ENCODE measurements around the gene ATG7.

DNA sequence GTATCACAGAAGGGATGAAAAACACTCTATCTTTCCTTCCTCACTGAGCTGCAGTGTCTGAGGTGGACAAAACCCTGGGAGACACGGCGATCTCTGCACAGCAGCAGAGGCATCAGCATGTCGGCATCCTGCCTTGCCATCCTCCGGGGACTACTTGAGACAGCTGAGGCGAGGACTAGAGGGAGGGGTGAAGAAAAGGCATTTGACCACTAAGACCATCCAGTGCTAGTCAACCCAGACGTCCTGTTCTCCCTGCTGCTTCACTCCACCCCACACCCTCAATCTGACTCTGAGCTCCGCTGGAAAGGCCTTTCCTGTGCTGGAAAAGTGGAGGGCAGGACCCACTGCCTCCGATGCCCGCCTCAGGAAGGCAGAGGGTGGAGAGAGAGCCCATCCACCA lies 304.3 kb downstream of the ATG7 start:
- TF ChIP-seq, protein P1, sequence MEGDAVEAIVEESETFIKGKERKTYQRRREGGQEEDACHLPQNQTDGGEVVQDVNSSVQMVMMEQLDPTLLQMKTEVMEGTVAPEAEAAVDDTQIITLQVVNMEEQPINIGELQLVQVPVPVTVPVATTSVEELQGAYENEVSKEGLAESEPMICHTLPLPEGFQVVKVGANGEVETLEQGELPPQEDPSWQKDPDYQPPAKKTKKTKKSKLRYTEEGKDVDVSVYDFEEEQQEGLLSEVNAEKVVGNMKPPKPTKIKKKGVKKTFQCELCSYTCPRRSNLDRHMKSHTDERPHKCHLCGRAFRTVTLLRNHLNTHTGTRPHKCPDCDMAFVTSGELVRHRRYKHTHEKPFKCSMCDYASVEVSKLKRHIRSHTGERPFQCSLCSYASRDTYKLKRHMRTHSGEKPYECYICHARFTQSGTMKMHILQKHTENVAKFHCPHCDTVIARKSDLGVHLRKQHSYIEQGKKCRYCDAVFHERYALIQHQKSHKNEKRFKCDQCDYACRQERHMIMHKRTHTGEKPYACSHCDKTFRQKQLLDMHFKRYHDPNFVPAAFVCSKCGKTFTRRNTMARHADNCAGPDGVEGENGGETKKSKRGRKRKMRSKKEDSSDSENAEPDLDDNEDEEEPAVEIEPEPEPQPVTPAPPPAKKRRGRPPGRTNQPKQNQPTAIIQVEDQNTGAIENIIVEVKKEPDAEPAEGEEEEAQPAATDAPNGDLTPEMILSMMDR (IDR thresholded peaks at IDR 0.05; ENCODE audit: insufficient read depth, low read length, poor library complexity, severe bottlenecking): no peak
- TF ChIP-seq EZH2phosphoT487 (conservative IDR thresholded peaks at IDR 0.05; ENCODE audit: low read length): no peak

Measured in SU-DHL-6 (cell line).